Stimulated activated CD4-positive, alpha-beta T cell treated with anti-CD3 and anti-CD28 coated beads, Interleukin-1b, Interleukin-23, amount 100 ng/mL, for 48 hours (primary cell): ENCODE data around the gene MACROD1.

Experiments
- DNase-seq: peaks from one replicate; pipeline ENCODE4 v3.0.0-alpha.2; 2020

The MACROD1 gene

GRCh38 chr11:64165842-64166635, at the start of gene MACROD1:
Gene MACROD1, minus strand, starts transcription at chr11:64166113. Its CDS starts 119 bp downstream, at chr11:64165994.
- DNase-seq, result peak; percentile 87

- DNase-seq, result no peak
These were observed 45.4 kb upstream of the MACROD1 start for GRCh38 chr11:64211181-64211872.

- DNase-seq, result no peak
These were observed 44.5 kb upstream of the MACROD1 start for GRCh38 chr11:64210301-64211020.

DNA sequence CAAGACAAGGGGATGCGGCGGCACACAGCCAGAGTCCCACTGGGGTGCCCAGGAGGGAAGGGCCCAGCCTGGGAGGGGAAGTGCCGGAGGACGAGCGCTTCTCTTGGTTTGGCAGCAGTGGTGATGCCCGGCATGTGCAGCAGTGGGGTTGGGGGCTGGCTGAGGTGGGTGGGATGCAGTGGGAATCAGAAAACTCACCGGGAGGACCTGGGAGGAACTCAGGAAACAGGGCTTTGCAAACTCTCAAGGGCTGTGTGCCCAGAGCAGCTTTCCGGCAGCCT, 43.6 kb upstream of the MACROD1 start:
- no peak for DNase-seq

- no peak for DNase-seq
These were observed 43.1 kb upstream of the MACROD1 start for GRCh38 chr11:64208796-64209562.

- DNase-seq, result no peak
These were observed 42.3 kb upstream of the MACROD1 start for GRCh38 chr11:64208086-64208795.

DNA sequence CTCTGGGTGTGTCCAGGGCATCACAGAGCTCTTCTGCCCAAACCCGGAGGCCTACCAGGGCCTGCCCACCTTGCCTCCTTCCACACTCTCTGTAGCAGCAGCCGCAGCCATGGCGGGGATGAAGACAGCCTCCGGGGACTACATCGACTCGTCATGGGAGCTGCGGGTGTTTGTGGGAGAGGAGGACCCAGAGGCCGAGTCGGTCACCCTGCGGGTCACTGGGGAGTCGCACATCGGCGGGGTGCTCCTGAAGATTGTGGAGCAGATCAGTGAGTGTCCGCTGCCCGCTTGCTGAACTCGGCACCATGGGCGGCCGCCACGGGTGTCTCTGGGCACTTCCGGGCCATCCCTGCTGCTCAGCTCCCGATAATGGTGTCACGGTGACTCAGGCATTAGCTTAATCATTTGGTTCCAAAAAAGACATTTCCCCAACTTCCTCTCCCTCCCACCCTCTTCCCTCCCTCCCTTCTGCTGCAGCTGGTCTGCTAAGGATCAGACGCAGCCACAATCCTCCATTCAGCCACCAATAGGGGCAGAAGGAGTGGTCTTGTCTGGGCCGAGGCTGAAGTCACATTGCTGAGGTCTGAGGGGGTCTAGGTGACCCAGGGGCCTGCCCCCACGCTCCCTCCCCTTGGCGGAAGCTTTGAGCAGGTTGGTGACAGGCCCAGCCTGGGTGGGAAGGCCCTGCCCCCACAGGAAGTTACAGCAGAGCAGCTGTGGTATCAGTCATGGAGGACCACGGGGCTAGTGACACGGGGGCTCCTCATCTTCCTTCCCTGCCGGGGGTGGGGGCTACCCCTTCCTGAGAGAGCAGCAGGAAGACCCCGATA, 41.6 kb upstream of the MACROD1 start:
- peak; percentile 88 for DNase-seq

DNA sequence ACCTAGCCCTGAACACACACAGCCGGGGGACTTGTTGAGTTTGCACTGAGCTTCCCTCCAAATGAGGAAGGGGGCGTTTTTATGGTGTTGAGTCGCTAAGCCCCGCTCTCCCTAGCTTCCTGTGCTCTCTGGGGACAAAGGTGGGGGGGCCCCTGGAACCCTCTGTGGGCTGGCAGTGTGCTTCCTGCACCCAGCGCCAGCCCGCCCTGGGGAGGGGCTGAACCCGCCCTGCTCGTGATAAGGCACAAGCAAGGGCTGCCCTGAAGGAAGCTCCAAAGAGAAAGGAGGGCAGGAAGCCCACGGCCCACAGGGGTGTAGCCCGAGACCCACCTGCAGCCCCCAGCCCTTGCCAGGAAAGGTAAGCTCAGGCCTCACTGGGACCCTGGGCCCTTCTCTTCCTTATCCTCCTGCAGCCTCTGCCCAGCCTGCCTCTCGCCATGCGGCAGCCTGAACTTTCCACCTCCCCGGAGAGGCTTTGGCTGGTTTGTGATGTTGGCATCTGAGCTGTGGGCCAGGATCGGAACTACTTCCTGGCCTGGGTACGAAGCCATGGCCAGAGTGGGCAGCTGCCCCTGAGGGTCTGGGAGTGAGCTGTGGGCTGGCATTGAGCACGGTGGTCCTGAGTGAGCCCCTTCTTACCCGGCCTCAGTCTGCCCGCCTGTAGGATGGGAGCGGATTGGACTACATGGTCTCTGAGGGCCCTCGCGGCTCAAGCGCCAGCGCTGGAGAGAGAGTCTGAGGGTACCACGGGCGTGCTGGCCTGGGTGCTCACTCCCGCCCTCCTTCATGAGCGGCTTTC, 40.7 kb upstream of the MACROD1 start, which contains the start of gene FERMT3:
TSS of gene FERMT3 (plus strand) at position 265 of the 799 bp plus-strand sequence. CDS start 644 bp downstream, outside the sequence.
- DNase-seq, result peak; percentile 83

- DNase-seq, result peak; percentile 74
These were observed 38.6 kb upstream of the MACROD1 start for GRCh38 chr11:64204464-64204989.

GRCh38 chr11:64204080-64204440, 38.1 kb upstream of the MACROD1 start:
- no peak for DNase-seq

DNA sequence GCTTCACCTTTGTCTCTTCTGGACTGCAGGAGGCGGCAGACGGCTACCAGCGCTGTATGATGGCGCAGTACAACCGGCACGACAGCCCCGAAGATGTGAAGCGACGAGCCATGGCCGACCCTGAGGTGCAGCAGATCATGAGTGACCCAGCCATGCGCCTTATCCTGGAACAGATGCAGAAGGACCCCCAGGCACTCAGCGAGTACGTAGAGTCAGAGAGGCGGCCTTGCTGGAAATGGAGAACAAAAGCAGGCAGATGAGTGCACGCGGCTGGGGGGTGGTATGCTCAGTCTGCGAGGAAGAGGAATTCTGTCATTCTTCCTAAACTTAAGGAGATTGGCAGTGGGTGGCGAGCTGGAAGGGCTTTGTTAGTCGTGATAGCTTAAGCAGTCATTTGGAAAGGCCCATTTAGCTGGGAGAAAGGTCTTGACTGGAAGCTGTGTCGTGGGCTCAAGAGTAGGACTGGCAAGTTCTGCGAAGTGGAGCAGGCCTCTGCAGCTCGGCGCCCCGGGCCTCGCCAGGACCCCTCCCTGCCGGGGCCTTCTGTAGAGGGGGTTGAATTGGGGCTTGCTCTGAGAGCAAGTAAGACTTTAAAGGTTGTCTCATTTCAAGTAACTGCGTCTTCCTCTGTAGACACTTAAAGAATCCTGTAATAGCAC, 37.6 kb upstream of the MACROD1 start:
- no peak for DNase-seq

DNA sequence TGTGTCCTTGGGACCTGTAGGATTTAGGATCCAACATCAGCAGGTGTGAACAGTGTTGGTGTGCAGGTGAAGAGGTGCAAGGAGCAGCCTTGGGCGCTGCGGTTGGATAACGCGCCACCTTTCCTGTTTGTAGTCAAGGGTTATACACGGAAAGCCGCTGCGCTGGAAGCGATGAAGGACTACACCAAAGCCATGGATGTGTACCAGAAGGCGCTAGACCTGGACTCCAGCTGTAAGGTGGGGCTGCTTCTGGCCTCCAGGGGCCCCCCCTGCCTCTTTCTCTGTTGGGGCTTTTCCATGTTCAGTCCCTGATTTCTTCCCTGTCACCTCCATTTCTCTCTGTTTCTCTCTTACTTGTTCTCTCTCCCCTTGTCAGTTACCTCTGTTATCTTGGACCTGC, 37.1 kb upstream of the MACROD1 start:
- no peak for DNase-seq

- DNase-seq, result no peak
These were observed 35.6 kb upstream of the MACROD1 start for GRCh38 chr11:64201543-64201942.

DNA sequence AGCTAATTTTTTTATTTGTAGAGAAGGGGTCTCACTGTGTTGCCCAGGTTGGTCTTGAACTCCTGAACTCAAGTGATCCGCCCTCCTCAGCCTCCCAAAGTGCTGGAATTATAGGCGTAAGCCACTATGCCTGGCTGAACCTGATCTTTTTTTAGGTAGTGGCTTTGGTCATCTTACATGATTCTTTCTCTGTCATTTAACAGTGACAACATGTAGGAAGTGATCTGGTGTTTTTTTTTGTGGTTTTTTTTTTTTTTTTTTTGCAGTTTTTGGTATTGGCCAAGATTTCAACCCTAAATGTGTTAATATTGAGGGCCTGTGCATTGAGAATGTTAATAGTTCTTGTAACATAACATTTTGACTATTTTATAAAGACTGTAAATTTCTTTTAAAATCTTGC, 32.6 kb upstream of the MACROD1 start:
- no peak for DNase-seq

DNA sequence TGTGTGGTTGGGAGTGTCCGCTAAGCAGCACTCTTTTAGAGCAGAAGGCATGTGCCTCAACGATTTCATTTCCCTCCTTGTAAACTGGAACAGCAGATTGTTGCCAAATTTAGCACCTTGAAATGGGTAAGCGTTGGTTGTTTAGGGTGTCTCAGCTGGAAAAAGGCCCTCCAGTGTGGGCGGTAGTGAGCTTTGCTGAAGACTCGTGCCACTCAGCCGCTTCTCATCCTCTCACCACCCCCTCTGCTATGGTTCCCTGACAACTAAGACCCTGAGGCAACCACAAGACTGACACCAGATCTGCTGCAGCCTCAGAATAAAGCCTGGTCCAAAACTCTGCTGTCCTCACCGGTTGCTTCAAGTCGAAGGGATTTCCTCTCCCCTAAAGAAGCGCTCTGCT, 30.7 kb upstream of the MACROD1 start:
- no peak for DNase-seq

- no peak for DNase-seq
These were observed 26.5 kb upstream of the MACROD1 start for GRCh38 chr11:64192434-64192833.

GRCh38 chr11:64186492-64187165, 20.7 kb upstream of the MACROD1 start:
- DNase-seq, result peak; percentile 44

DNA sequence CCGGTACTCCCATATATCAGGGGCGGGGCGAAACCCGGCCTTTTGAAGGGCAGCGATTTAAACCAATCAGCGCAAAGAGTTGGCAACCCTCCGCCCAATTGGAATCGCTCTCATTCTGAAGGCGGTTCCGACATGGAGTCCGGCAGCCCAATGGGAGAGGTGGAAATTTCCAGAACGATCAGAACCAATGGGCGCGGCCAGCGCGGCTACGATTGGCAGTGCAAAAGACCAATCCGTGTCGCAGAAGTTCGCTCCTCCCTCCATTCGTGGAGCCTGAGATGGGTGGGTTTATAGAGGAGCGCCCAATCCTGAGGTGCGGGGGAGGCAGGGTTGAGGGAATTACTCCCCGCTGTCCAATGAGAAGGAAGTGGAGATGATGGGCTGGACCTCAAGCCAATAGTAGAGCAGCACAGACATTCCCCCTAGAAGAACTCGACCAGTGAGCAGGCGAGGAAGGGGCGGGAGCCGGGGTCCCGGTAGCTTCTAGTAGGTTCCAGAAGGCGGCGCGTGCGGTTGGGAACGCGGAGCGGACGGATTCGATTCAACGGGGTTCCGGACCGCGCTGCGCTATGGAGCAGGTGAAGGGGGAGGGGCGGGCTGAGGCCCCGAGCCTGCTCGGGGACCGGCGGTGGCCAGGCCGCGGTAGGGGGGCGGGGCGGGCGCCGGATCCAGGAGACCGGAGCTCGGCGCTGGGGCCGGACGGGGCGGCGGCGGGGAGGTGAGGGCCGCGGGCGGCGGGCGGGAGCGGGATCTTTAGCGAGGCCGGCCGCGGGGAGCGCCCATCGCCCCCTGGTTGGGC, 20.0 kb upstream of the MACROD1 start, which contains the start of gene STIP1:
TSS of gene STIP1 (plus strand) at position 479 of the 799 bp plus-strand sequence. CDS start at position 570, 91 bp downstream.
- peak; percentile 99 for DNase-seq
